ENCODE data around the gene EIF4H. TPM values are rescaled to one million over a fixed set of nuclear protein-coding genes. Genes with fewer than 3 reads are reported as not detected.
A peak's percentile ranks its signal among the peaks of the same experiment; 100 is the strongest.

Gene EIF4H
- total and polyA plus RNA-seq, 2 of the 8 experiments (the other 6 are each of a cell fraction or from before 2014, with no cell fraction given) = 323 to 382 TPM

- TF ChIP-seq CHD7 (IDR thresholded peaks at IDR 0.05; ENCODE audit: insufficient replicate concordance, low read length) (peak; percentile 19), TBP (IDR thresholded peaks at IDR 0.05; ENCODE audit: low read depth, low read length) (peak; percentile 29; the same call in 1 of the 2 replicates), POLR2A (IDR thresholded peaks at IDR 0.05; ENCODE audit: control extremely low read depth in 1 of 2, low read depth in 2 of 2, low read length in 2 of 2) (peak in 1 of 2 experiments; percentile 43; a peak in 1 of 3 replicates), CEBPB (IDR thresholded peaks at IDR 0.05; ENCODE audit: low read depth, low read length) (no peak), SIN3A (conservative IDR thresholded peaks at IDR 0.05 in 1 of 2, IDR thresholded peaks at IDR 0.05 in 1 of 2; ENCODE audit: low read depth in 1 of 2, low read length in 2 of 2) (0 out of 4 replicates have a peak, but pooled peaks of 1 of the 2 experiments have one; percentile 10), CTBP2 (IDR thresholded peaks at IDR 0.05; ENCODE audit: borderline replicate concordance, insufficient read depth, insufficient read length, low read length) (no peak), YY1 (IDR thresholded peaks at IDR 0.05; ENCODE audit: low read depth, low read length) (peak; percentile 58; the same call in 1 of the 2 replicates), TAF1 (IDR thresholded peaks at IDR 0.05; ENCODE audit: low read depth, low read length) (no peak)
These were observed 35.8 kb upstream of the EIF4H start (continued) for GRCh38 chr7:74138334-74138867.

All from H1 (cell line).